Measurements from ENCODE around the gene IGSF23.
"Not testable (repeated sequence)": the region's sequence is repeated elsewhere in the genome, so short reads cannot be mapped to it uniquely, and the experiment has no call there.

Gene IGSF23

GRCh38 chr19:44681992-44682790 is 68.8 kb downstream of the IGSF23 start:
- no peak overlapping the region for H3K4me3 Mint-ChIP-seq
- H3K27me3 Mint-ChIP-seq, result peaks cover 3% of the 10 kb centered on the region
- peaks cover 8% of the 10 kb centered on the region for H3K4me1 Mint-ChIP-seq
- no peaks in the 10 kb centered on the region for H3K36me3 Mint-ChIP-seq
- no peaks in the 10 kb centered on the region for H3K9me3 Mint-ChIP-seq
- H3K27ac Mint-ChIP-seq, result no peak overlapping the region

- no peaks in the 10 kb centered on the region for H3K9me3 Mint-ChIP-seq
- H3K4me3 Mint-ChIP-seq, result no peak overlapping the region
- peaks cover 3% of the 10 kb centered on the region for H3K27me3 Mint-ChIP-seq
- H3K4me1 Mint-ChIP-seq, result peaks cover 8% of the 10 kb centered on the region
- H3K36me3 Mint-ChIP-seq, result no peaks in the 10 kb centered on the region
- H3K27ac Mint-ChIP-seq, result no peak overlapping the region
Observed at GRCh38 chr19:44682807-44683206, 69.4 kb downstream of the IGSF23 start.

- Mint-ChIP-seq H3K27ac (no peak overlapping the region), H3K27me3 (peaks cover 5% of the 10 kb centered on the region), H3K4me1 (peaks cover 8% of the 10 kb centered on the region), H3K9me3 (no peaks in the 10 kb centered on the region), H3K36me3 (no peaks in the 10 kb centered on the region), H3K4me3 (no peak overlapping the region)
Observed at GRCh38 chr19:44683434-44684210, 70.3 kb downstream of the IGSF23 start.

- not testable (repeated sequence) for H3K36me3 Mint-ChIP-seq, H3K27me3 Mint-ChIP-seq, H3K27ac Mint-ChIP-seq, H3K9me3 Mint-ChIP-seq, H3K4me3 Mint-ChIP-seq
- peaks cover 13% of the 10 kb centered on the region for H3K4me1 Mint-ChIP-seq
Observed at GRCh38 chr19:44684396-44684795, 71.0 kb downstream of the IGSF23 start.

- Mint-ChIP-seq H3K36me3 (no peaks in the 10 kb centered on the region), H3K9me3 (no peaks in the 10 kb centered on the region), H3K4me3 (no peak overlapping the region), H3K27me3 (peaks cover 5% of the 10 kb centered on the region), H3K27ac (no peak overlapping the region), H3K4me1 (peaks cover 19% of the 10 kb centered on the region)
Observed at GRCh38 chr19:44684892-44685863, 71.8 kb downstream of the IGSF23 start.

GRCh38 chr19:44685877-44686276 is 72.5 kb downstream of the IGSF23 start:
- peaks cover 5% of the 10 kb centered on the region for H3K27me3 Mint-ChIP-seq
- H3K4me1 Mint-ChIP-seq, result peaks cover 19% of the 10 kb centered on the region
- H3K4me3 Mint-ChIP-seq, result no peak overlapping the region
- H3K9me3 Mint-ChIP-seq, result no peaks in the 10 kb centered on the region
- no peak overlapping the region for H3K27ac Mint-ChIP-seq
- no peaks in the 10 kb centered on the region for H3K36me3 Mint-ChIP-seq

Measured in activated naive CD4-positive, alpha-beta T cell treated with anti-CD3 and anti-CD28 coated beads, Interleukin-2, amount 50 U/mL, for 24 hours (primary cell).